ENCODE data around the gene USF2. TPM values are rescaled to one million over a fixed set of nuclear protein-coding genes. Genes with fewer than 3 reads are reported as not detected.

The USF2 gene
- total and polyA plus RNA-seq, 2 of the 4 experiments (the other 2 are of a cell fraction) = 21.3 to 65.6 TPM

- POLR2A ChIA-PET (ENCODE audit: unreplicated experiment) = no interaction called here
- in situ Hi-C loops (cut with MboI; ENCODE audit: low sequenced_read_pairs) (no loop called here), intact Hi-C loops (cut with micrococcal nuclease) (no loop called here), dilution Hi-C loops (cut with HindIII; ENCODE audit: low sequenced_read_pairs, unreplicated experiment) (no loop called here)
- Histone ChIP-seq H3K9me1 (ENCODE audit: insufficient read depth, low read length) (no peaks in the 10 kb centered on the region), H4K8ac (ENCODE audit: low read depth in 2 of 2, low read length in 2 of 2) (no peak overlapping the region), H3K4me1 (ENCODE audit: control insufficient read depth, insufficient read depth, low read length) (no peaks in the 10 kb centered on the region), H3K23ac (ENCODE audit: low read depth, low read length) (no peak overlapping the region), H3K4me3 (ENCODE audit: insufficient read depth, low read depth, low read length) (no peak overlapping the region), H3K4me2 (ENCODE audit: low read depth, low read length) (no peak overlapping the region), H2BK5ac (ENCODE audit: low read depth, low read length, poor library complexity, severe bottlenecking) (no peak overlapping the region), H4K20me1 (ENCODE audit: insufficient read depth, low read length) (no peaks in the 10 kb centered on the region), H4K91ac (ENCODE audit: insufficient read depth, low read depth, low read length) (no peak overlapping the region), H3K9me3 (ENCODE audit: control insufficient read depth, insufficient read depth, low read length) (no peaks in the 10 kb centered on the region), H3K56ac (ENCODE audit: extremely low read depth, insufficient read depth, low read length) (no peak overlapping the region), H3K9ac (ENCODE audit: low read depth, low read length) (no peak overlapping the region), H2AK9ac (replicated peaks; ENCODE audit: low read depth, low read length, poor library complexity) (no peak overlapping the region), H3K4ac (ENCODE audit: low read depth, low read length) (no peak overlapping the region), H3K14ac (replicated peaks; ENCODE audit: low read depth, low read length) (no peak overlapping the region), H2BK120ac (ENCODE audit: low read depth, low read length) (no peak overlapping the region), H3K36me3 (ENCODE audit: control insufficient read depth, insufficient read depth, low read length) (no peaks in the 10 kb centered on the region), H2BK20ac (ENCODE audit: low read depth, low read length) (no peak overlapping the region), H3K79me1 (ENCODE audit: low read depth in 1 of 2, low read length in 2 of 2) (no peaks in the 10 kb centered on the region), H2BK15ac (ENCODE audit: low read depth, low read length) (no peak overlapping the region), H3K27ac (ENCODE audit: insufficient read depth, low read length) (no peak overlapping the region), H3K27me3 (ENCODE audit: control insufficient read depth, insufficient read depth, low read length) (peaks cover 34% of the 10 kb centered on the region), H3K18ac (ENCODE audit: low read depth, low read length) (no peak overlapping the region), H2AK5ac (ENCODE audit: low read depth, low read length) (no peak overlapping the region), H4K5ac (ENCODE audit: low read depth, low read length) (no peak overlapping the region), H2AFZ (replicated peaks; ENCODE audit: low read length, poor library complexity) (no peak overlapping the region)
- CTCF ChIA-PET = interaction anchor here (1.2 kb wide), 1 partner anchor 14 kb away, joined by 3 read pairs; no protein-coding TSS in a partner anchor
- BruUV-seq (replicated peaks) = no TSS peak
- no peak for DNase-seq
- ATAC-seq (ENCODE audit: low read depth) = no peak
- WGBS, 2 experiments (ENCODE audit: extremely low coverage in 2 of 2, insufficient read length in 1 of 2) = 76% methylated on average over 5 of the region's 17 CpGs; no CpG with 5 or more reads in 1 of the 2 experiments
- TF ChIP-seq MAFK (IDR thresholded peaks at IDR 0.05; ENCODE audit: low read depth, low read length) (no peak), USF2 (IDR thresholded peaks at IDR 0.05; ENCODE audit: low read depth, low read length) (no peak), RFX5 (IDR thresholded peaks at IDR 0.05; ENCODE audit: low read depth, low read length) (no peak), POLR2A (IDR thresholded peaks at IDR 0.05; ENCODE audit: low read depth, low read length) (no peak), BHLHE40 (IDR thresholded peaks at IDR 0.05; ENCODE audit: low read depth, low read length) (no peak), CTCF (conservative IDR thresholded peaks at IDR 0.05; ENCODE audit: low read depth, low read length) (no peak), RCOR1 (IDR thresholded peaks at IDR 0.05; ENCODE audit: insufficient replicate concordance, low read length) (no peak), RAD21 (IDR thresholded peaks at IDR 0.05; ENCODE audit: low read length) (no peak), CHD1 (IDR thresholded peaks at IDR 0.05; ENCODE audit: low read depth, low read length) (no peak), FOS (IDR thresholded peaks at IDR 0.05; ENCODE audit: low read depth, low read length) (no peak), NFE2L2 (IDR thresholded peaks at IDR 0.05; ENCODE audit: low read depth, low read length) (no peak), SMC3 (IDR thresholded peaks at IDR 0.05; ENCODE audit: low read depth, low read length) (no peak), ELK1 (IDR thresholded peaks at IDR 0.05; ENCODE audit: borderline replicate concordance, low read depth, low read length) (no peak), MAZ (IDR thresholded peaks at IDR 0.05; ENCODE audit: borderline replicate concordance, low read depth, low read length) (no peak), CEBPB (IDR thresholded peaks at IDR 0.05; ENCODE audit: low read depth, low read length) (no peak)
These were observed 14.1 kb upstream of the USF2 start for GRCh38 chr19:35254341-35255297.

All from IMR-90 (cell line).